ENCODE measurements around the gene ATG4D.
"Not testable (repeated sequence)": the region's sequence is repeated elsewhere in the genome, so short reads cannot be mapped to it uniquely, and the experiment has no call there.

ATG4D gene

GRCh38 chr19:10525636-10526035 is 18.1 kb upstream of the ATG4D start:
- H2AFZ ChIP-seq (ENCODE audit: low read depth, low read length, severe bottlenecking): no peak overlapping the region
- H3K4me3 ChIP-seq (ENCODE audit: insufficient read depth, low read length, poor library complexity, severe bottlenecking): no peak overlapping the region
- no peaks in the 10 kb centered on the region for H3K27me3 ChIP-seq (ENCODE audit: low read length)
- H3K9me2 ChIP-seq (replicated peaks; ENCODE audit: insufficient read depth, low read length): no peaks in the 10 kb centered on the region
- no peaks in the 10 kb centered on the region for H3F3A ChIP-seq (ENCODE audit: insufficient read depth)
- H3K27ac ChIP-seq (ENCODE audit: low read depth, low read length): no peak overlapping the region
- no peaks in the 10 kb centered on the region for H4K20me1 ChIP-seq (ENCODE audit: low read depth, low read length)
- H3K79me2 ChIP-seq (ENCODE audit: insufficient read depth, low read length): no peaks in the 10 kb centered on the region
- H3K4me2 ChIP-seq (ENCODE audit: low read depth, low read length, poor library complexity, severe bottlenecking): no peak overlapping the region
- H3K9me3 ChIP-seq (ENCODE audit: insufficient read depth, low read length): no peaks in the 10 kb centered on the region
- H3K36me3 ChIP-seq (ENCODE audit: low read length): no peaks in the 10 kb centered on the region
- TF ChIP-seq CTCF (IDR thresholded peaks at IDR 0.05; ENCODE audit: insufficient read depth, low read length, poor library complexity, severe bottlenecking) (no peak), EZH2phosphoT487 (conservative IDR thresholded peaks at IDR 0.05; ENCODE audit: low read length) (no peak)
- H3K9ac ChIP-seq (ENCODE audit: low read length): no peak overlapping the region

- not testable (repeated sequence) for H3K4me3 ChIP-seq (ENCODE audit: insufficient read depth, low read length, poor library complexity, severe bottlenecking); H3K9me3 ChIP-seq (ENCODE audit: insufficient read depth, low read length); H3K27ac ChIP-seq (ENCODE audit: low read depth, low read length); H3K79me2 ChIP-seq (ENCODE audit: insufficient read depth, low read length); H3F3A ChIP-seq (ENCODE audit: insufficient read depth); H4K20me1 ChIP-seq (ENCODE audit: low read depth, low read length); H3K9me2 ChIP-seq (replicated peaks; ENCODE audit: insufficient read depth, low read length); H3K36me3 ChIP-seq (ENCODE audit: low read length); H3K4me2 ChIP-seq (ENCODE audit: low read depth, low read length, poor library complexity, severe bottlenecking); H2AFZ ChIP-seq (ENCODE audit: low read depth, low read length, severe bottlenecking); H3K27me3 ChIP-seq (ENCODE audit: low read length); H3K9ac ChIP-seq (ENCODE audit: low read length)
These were observed 16.8 kb upstream of the ATG4D start for GRCh38 chr19:10526887-10527286.

GRCh38 chr19:10532457-10532856 is 11.2 kb upstream of the ATG4D start:
- Histone ChIP-seq H3K27ac (ENCODE audit: low read depth, low read length) (no peak overlapping the region), H3K36me3 (ENCODE audit: low read length) (no peaks in the 10 kb centered on the region), H3K4me2 (ENCODE audit: low read depth, low read length, poor library complexity, severe bottlenecking) (no peak overlapping the region), H2AFZ (ENCODE audit: low read depth, low read length, severe bottlenecking) (no peak overlapping the region), H4K20me1 (ENCODE audit: low read depth, low read length) (no peaks in the 10 kb centered on the region), H3K9me3 (ENCODE audit: insufficient read depth, low read length) (no peaks in the 10 kb centered on the region), H3F3A (ENCODE audit: insufficient read depth) (no peaks in the 10 kb centered on the region), H3K9ac (ENCODE audit: low read length) (no peak overlapping the region), H3K4me3 (ENCODE audit: insufficient read depth, low read length, poor library complexity, severe bottlenecking) (no peak overlapping the region), H3K27me3 (ENCODE audit: low read length) (no peaks in the 10 kb centered on the region), H3K9me2 (replicated peaks; ENCODE audit: insufficient read depth, low read length) (no peaks in the 10 kb centered on the region), H3K79me2 (ENCODE audit: insufficient read depth, low read length) (no peaks in the 10 kb centered on the region)
- TF ChIP-seq CTCF (IDR thresholded peaks at IDR 0.05; ENCODE audit: insufficient read depth, low read length, poor library complexity, severe bottlenecking) (no peak), EZH2phosphoT487 (conservative IDR thresholded peaks at IDR 0.05; ENCODE audit: low read length) (no peak)

GRCh38 chr19:10533646-10534386 is 9.9 kb upstream of the ATG4D start:
- Histone ChIP-seq H2AFZ (ENCODE audit: low read depth, low read length, severe bottlenecking) (no peak overlapping the region), H3K27me3 (ENCODE audit: low read length) (no peaks in the 10 kb centered on the region), H3K27ac (ENCODE audit: low read depth, low read length) (no peak overlapping the region), H3K36me3 (ENCODE audit: low read length) (no peaks in the 10 kb centered on the region), H3K9ac (ENCODE audit: low read length) (no peak overlapping the region), H3K9me2 (replicated peaks; ENCODE audit: insufficient read depth, low read length) (no peaks in the 10 kb centered on the region), H3K4me2 (ENCODE audit: low read depth, low read length, poor library complexity, severe bottlenecking) (no peak overlapping the region), H3K79me2 (ENCODE audit: insufficient read depth, low read length) (no peaks in the 10 kb centered on the region), H3K4me3 (ENCODE audit: insufficient read depth, low read length, poor library complexity, severe bottlenecking) (no peak overlapping the region), H4K20me1 (ENCODE audit: low read depth, low read length) (no peaks in the 10 kb centered on the region), H3K9me3 (ENCODE audit: insufficient read depth, low read length) (no peaks in the 10 kb centered on the region), H3F3A (ENCODE audit: insufficient read depth) (no peaks in the 10 kb centered on the region)
- no peak for TF ChIP-seq EZH2phosphoT487 (conservative IDR thresholded peaks at IDR 0.05; ENCODE audit: low read length)
